Measurements from ENCODE around the gene CNTN1.

GRCh38 chr12:40681148-40681547 lies 11.1 kb upstream of the CNTN1 start:
- TF ChIP-seq INSM2 (tag by site-specific recombination; IDR thresholded peaks at IDR 0.05), result no peak
- no peak for TF ChIP-seq CTCF (tag by site-specific recombination; IDR thresholded peaks at IDR 0.05)
- TF ChIP-seq ZBTB21 (tag by site-specific recombination; IDR thresholded peaks at IDR 0.05), result no peak
- TF ChIP-seq ATF2 (tag by site-specific recombination; IDR thresholded peaks at IDR 0.05; ENCODE audit: low read depth), result no peak
- no peak for TF ChIP-seq ZNF529 (tag by site-specific recombination; IDR thresholded peaks at IDR 0.05; ENCODE audit: insufficient replicate concordance)

Measured in HEK293 (cell line).